ENCODE results near the gene C5orf15.
"Not testable (repeated sequence)": the region's sequence is repeated elsewhere in the genome, so short reads cannot be mapped to it uniquely, and the experiment has no call there.

The C5orf15 gene

DNA sequence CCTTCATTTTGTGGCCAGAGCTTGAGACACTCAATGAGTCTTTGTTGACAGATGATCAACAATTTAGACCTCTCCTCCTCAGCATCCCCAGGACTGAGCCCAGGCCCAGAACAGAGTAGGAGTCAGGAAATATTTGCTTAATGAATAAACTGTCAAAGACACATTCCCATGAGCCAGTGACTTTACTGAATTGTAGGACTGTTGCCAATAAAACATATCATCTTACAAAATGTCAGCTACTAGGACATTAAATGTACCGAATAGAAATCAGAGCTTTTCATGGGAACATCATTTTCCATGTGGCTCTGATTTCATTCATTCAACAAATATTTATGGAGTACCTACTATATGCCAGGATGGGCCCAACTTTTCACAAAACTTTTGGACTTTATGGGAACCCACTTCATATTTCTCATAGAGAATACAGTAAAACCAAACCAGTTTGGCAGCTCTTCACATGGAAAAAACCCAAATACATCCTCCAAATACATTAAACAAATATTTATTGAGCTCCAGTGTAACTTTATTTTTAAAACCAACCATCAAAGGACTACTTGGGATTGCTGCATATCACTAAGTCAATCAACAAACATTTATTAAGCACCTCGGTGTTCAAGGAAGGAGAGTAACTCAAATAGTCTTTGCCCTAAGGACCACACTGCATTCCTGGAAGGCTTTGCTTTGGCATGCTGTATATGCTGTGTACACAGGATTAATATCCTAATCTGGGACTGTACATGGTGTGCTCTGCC, 24.9 kb upstream of the C5orf15 start:
- DNase-seq, result no peak

DNA sequence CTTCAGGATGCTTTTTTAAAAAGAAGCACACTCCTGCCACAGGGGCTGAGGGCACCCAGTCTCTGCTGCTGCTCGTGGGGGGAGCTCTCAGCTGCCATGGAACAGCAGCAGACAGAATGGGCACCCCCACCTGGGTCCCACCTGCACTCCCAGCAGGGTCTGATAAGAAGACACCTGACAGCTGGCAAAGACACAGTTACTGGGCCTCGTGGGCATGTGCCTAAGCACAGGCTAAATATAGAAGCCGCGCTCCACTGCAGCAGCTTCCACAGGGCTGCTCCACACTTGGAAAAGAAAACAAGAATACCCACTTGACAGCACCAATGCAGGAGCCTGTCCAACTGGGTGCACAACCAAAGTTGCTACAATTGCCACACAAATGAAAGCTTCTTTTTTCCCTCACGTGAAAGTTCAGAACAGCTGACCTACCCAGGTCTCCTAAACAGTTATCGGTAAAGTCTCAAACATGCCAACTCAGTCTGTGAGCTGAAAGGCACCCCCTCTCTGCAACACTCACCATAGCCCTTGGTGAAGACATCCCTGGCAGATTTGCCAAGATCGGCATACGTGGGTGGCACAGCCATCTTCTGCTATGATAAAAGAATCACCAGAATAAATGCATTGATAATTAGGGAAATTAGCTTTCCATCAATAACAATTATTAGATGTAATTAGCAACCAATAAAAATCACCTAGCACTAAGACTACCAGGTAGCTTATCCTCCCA, 24.2 kb upstream of the C5orf15 start:
- no peak for DNase-seq

DNA sequence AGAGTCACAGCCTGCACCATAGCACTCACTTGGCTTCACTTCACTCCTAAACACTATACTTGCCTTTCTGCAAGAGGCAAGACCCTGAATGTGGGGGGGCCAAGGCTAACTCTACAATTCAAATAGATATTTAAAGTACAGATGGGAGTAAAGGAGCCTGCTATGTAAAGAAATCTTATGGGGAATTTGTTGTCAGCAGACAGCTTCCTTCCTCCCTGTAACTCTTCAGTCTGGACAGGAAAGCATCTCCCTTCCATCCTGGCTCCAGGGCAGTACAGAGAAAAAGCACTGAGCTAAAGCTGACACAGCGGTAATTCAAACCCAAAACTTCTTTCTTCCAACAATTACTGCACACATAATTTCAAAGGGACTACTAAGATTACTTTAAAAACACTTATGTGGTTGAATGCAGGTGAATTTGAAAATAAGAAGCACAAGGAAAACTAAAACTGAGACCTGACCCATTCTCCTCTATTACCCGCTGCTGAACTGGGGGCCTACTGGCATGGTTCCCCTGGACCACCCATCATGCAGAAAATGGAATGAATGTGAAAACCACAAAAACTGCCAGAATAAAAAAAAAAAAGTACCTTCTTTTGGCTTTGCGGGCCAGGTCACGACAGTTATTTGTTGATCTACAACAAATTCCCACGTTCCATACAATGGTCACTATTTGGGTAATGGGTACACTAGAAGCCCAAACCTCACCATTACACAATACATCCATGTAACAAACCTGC, 22.9 kb upstream of the C5orf15 start:
- no peak for DNase-seq

DNA sequence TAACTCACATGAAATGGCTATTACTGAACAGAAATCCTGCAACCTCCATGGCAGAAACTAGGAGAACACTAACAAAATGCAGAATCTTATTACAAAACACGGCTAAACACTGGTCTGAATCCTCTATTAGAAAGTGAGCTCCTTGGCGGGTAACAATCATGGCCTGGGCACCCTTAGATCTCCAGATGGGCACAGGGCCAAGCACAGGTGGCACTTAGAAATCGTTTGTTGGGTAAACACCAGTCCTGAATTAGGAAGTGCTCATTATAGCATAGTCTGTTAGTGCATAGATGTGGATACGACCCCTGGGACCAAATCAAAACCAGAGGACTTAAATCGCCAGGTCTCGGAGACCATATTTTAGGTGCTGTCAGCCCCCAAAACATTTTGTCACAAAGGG, 22.0 kb upstream of the C5orf15 start:
- DNase-seq, result no peak

DNA sequence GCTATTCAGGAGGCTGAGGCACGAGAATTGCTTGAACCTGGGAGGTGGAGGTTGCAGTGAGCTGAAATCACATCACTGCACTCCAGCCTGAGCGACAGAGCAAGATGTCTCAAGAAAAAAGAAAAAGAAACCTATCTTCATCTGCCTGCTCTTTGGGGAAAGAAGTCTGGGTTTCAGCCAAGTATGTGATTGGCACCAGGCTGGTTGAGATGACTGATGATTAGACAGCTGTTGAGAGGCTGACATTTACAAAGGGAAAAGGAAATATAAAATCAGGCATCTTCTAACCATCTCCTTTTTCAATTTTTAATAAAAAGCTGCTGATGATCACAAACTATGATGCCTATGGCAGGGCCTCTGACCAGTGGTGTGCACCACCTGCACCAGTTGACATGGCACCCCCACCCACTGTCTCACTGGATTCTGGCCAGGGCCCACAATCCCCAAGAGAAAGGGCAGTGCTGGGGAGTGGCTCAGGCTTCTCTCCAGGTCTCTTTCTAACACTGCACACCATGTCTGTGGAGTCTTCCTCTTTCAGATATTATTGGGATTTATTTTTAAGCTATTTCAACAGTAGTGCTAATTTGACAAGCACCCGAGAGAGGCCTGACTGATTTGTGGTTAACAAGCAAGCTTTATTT, 17.2 kb upstream of the C5orf15 start:
- DNase-seq, result no peak

GRCh38 chr5:133983674-133984073, 15.2 kb upstream of the C5orf15 start:
- DNase-seq, result no peak

- DNase-seq, result no peak
Measured at GRCh38 chr5:133981714-133982113, 13.3 kb upstream of the C5orf15 start.

DNA sequence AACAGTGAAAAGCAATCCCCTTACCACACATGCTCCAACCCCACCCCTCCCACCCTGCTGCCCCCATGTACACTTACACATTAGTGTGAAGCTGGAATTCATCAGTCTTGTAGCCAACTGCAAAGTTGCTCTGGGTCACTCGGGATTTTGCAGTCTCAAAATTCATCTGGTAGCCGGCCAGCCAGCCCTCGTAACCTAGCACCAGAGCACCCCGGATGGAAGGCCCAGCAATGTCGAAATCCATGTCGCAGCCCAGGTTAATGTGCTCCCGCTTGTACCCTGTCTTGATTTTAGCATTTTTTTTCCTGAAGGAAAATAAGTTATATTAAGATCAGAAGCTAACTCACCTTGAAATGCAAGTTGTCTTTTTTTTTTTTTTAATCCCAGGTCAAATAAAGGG, 12.2 kb upstream of the C5orf15 start:
- no peak for DNase-seq

DNA sequence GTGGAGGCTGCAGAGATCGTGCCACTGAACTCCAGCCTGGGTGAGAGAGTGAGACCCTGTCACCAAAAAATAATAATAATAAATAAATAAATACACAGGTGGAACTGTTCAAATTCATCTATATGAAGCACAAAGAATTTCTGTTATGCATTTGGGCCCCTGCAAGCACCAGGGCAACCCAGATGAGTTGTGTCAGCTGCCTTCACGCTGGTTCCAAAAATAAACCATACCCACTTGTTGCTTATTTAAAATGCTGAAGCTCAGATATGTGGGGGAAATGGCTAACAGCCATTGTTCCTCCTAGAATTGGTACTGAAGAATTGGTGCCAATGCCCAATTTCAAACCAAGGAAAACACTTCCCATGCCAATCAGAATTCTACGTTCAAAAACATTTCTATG, 10.5 kb upstream of the C5orf15 start:
- DNase-seq, result no peak

DNA sequence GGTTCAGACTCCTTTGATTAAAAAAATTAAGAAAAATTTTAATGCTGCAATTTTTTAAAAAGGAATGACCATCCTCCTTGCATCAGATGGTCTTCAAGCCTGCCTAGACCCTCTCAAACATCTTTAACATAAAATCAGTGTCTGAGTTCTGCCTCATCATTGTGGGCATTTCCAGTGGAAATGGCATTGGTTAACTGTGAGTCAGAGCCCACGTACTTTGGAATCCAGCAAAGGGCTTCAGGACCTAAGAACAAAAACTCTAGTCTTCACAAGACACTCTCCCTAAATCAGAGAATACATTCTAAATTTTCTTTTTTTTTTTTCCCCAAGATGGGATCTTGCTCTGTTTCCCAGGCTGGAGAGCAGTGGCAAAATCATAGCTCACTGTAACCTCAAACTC, 9.4 kb upstream of the C5orf15 start:
- no peak for DNase-seq

GRCh38 chr5:133977161-133977787, 8.8 kb upstream of the C5orf15 start:
- no peak for DNase-seq

GRCh38 chr5:133975546-133975945, 7.1 kb upstream of the C5orf15 start:
- not testable (repeated sequence) for DNase-seq

DNA sequence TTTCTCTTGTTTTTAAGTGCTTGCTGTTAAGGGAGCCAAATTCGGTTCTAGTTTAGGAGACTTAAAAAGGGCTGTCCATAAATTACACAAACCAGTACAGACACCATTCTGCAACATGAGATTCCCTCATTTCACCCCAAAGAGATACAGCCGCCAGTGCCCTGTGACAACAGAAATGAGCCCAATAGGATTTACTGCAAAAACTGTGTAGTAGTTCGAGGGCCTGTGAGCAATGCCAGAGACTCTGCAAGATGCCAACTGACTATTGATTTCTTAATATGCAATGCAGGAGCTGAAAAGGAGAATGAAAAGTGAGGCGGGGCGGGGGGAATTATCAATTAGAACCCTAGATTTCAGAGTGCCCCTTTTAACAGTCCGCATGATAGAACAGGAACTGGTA, 5.7 kb upstream of the C5orf15 start:
- DNase-seq, result no peak

DNA sequence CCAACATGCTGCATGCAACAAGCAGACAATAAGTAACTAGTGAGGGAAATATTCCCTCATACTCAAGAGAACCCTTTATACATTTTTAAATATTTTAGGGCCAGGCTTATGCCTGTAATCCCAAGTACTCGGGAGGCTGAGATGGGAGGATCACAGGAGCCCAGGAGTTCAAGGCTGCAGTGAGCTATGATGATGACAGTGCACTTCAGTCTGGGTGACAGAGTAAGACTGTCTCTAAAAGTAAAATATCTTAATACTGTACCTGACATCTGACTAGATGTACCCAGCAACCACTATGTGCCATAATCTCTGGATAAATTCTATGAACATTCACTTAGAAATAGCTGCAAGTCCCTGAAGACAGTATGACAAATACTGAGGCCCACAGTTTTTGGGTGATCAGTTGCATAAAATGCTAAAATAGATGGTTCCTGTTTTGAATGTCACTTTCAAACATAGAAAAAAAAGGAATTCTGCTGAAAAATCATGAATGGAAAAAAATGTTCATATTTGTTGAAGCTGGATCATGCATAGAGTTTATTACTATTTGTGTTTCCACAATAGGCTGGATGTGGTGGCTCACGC, 2.0 kb upstream of the C5orf15 start:
- DNase-seq, result no peak

DNA sequence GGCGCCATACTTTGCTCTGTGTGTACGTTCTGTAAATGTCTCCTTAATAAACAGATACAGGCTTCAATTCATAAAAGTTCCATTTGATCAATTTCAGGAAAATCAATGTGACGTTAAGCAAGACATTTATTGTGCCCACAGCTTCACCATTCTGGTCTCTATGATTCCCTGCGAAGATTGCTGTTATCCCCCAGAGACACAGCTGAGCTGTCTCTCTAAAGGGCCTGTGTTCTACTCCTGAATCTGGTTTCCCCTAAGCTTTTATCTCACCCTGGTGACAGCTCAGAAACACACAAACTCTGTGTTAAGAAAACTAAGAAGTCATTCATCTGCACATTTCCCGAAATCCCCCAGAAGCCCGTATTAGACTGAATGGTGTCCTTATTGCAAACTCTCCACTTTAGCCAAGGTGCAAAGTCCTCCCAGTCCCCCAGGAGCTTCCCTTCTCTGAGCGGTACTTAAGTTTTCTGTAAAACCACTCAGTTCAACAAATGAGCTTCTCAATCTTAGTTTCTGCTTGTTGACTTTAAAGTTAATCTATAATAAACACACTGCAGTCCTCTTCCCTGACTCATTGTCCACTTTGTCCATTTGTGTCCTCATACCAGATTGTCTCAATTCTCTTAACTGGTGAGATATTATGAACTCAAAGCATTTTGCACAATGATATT, 1.4 kb upstream of the C5orf15 start:
- DNase-seq, result no peak

GRCh38 chr5:133967698-133968203, 674 bp downstream of the C5orf15 start:
- no peak for DNase-seq

DNA sequence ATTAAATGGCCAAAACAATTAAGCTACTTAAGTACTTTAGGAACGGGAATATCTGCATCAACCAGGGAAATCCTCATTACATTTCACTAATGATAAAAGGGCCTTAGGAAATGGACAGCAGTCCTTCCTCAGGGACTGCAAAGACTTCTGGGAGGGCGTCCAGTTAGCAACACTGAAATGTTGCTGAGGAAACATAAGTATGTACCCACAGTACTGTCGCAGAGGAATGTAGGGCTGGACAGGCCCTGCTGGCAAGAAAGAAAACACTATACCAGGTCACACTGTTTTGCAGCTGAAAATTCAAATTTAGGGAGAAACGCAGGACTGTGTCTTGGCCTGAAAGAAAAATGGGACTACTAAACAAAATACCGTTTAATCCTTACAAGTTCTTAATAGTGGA, 1.3 kb downstream of the C5orf15 start:
- DNase-seq, result no peak

DNA sequence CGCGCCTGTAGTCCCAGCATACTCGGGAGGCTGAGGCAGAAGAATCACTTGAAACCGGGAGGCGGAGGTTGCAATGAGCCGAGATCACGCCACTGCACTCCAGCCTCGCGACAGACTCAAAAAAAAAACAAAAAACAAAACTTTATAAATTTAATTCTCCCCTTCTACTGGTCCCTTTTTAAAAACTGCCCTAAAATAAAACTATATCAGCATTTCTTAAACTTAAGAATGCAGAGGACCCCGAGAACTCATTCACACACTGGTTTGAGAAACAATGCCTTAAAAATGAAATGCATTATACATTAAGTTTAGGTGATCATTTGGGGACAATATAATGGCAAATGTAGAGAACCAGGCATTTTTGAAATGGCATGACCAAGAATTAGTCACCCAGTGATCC, 2.3 kb downstream of the C5orf15 start:
- DNase-seq, result no peak

DNA sequence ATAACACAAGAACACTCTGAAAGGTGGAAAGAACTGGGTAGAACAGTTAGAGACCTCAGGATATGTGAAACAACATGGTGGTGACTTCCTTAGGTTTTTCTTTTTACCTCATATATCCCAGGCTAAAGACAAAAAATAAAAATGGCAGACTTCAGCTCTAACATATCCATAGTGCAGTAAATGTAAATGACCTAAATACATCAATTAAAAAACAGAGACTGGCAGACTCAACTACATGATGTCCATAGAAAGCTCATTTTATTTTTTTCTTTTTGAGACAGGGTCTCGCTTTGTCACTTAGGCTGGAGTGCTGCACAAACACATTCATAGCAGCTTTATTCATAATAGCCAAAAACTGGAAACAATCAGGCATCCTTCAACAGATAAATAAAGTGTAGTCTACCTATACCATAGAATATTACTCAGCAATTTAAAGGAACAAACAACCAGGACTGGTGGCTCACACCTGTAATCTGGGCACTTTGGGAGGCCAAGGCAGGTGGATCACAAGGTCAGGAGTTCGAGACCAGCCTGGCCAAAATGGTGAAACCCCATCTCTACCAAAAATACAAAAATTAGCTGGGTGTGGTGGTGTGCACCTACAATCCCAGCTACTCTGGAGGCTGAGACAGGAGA, 4.8 kb downstream of the C5orf15 start:
- DNase-seq, result no peak

- no peak for DNase-seq
Measured at GRCh38 chr5:133962801-133963476, 5.5 kb downstream of the C5orf15 start.

DNA sequence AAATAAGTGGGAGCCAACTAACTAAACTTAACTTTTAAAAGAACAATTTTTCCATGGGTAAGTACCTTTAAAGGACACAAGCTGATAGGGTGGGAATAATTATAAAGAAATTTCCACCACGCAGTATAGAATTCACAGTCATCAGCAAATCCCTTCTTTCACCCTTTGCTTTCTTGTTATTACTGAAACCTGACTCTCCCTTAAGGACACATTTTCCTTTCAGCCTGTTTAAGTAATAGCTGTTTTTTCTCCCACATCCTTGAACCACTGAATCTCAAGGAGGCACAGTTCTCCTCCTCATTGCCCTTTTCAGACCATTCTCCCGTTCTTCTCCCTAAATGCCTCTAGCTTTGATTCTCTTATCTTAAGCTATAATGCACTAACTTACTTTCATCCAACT, 6.3 kb downstream of the C5orf15 start:
- no peak for DNase-seq
